ENCODE results near the gene L3MBTL1.
"Not testable (repeated sequence)": the region's sequence is repeated elsewhere in the genome, so short reads cannot be mapped to it uniquely, and the experiment has no call there.

Gene L3MBTL1

DNA sequence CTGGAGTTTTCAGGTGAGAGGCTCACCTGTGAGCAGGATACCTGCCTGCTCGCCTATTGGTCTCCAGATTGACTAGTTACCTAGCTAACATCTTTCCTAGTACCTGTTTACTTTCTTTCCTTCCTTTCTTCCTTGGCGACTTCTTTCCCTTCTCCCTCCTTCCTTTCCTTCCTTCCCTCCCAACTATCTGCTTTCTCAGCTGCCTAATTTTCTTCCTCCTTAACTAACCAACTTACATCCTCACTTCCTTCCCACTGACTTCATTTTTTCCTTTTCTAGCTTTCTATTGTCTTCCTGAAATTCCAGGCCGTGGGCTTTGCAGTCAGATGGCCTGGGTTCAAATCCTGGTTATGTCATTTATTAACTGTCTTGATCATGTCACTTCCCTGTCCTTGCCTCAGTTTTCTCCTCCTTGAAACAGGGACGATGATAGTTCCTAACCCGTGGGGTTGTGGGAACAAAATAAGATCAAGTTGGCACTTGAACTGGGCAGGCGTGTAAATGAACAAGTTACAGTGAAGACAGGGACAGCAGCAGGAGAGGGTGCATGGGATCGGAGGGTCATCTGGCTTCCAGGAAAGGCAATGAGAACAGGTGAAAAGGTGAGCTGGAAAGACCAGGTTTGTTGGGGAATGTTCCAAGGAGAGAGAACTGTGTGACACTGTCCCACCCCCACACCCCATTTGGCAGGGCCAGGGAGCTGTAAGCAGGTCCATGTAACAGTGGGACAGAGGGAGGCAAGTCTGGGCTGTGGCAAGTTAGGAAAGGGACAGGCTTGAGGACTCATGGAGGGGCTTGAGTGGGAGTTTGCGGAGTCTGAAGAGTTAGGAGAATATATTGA, 51.9 kb downstream of the L3MBTL1 start:
- no peak for DNase-seq (ENCODE audit: low spot score)

DNA sequence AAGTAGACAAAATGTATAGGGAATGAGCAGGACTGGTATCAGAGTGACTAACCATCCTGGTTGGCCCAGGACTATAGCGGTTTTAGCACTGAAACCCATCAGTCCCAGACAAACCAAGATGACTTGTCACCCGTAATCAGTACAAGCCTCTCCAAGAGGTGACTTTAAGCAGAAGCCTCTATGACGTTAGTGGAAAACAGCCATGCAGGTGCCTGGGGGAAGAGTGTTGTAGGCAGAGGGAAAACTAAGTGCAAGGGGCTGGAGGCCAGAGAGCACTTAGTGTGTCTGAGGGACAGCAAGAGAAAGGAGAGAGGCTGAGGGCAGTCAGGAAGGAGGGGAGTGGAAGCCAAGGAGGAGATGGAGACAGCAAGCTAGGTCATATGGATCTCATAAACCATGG, 53.5 kb downstream of the L3MBTL1 start:
- DNase-seq (ENCODE audit: low spot score), result no peak

DNA sequence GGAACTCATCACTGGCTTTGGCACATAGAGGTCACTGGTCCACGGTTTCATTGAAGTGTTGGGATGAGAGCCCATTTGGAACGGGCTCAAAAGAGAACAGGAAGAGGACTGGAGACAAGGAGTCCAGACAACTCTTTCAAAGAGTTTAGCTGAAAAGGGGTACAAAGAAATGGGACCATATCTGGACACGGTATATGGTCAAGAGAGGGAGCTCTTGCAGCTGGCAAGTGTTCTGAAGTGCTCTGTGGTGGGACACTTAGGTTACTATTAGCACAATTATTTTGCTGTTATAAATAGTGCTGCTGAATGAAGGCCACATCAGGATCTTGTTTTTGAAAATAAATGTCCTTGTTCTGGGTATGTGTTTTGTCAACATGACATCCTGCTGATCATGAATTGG, 55.9 kb downstream of the L3MBTL1 start:
- no peak for DNase-seq (ENCODE audit: low spot score)

DNA sequence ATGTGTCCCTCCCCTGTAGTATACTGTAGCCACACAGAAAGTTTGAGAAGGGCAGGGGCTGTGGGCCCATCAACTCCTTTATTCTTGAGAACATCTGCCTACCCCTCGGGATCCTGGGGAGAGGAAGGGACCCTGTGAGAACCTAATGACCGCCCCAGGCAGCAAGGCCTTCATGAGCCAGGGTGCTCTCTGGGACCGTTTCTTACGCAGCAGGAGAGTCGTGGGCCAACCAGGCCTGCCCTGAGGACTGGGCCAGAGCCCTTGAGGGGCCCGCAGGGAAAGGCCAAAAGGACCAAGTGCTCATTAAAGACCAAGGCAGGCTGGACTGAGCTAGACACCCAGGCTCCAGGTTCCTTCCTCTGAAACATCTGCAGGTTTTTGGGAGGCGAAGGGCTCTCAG, 56.5 kb downstream of the L3MBTL1 start:
- no peak for DNase-seq (ENCODE audit: low spot score)

DNA sequence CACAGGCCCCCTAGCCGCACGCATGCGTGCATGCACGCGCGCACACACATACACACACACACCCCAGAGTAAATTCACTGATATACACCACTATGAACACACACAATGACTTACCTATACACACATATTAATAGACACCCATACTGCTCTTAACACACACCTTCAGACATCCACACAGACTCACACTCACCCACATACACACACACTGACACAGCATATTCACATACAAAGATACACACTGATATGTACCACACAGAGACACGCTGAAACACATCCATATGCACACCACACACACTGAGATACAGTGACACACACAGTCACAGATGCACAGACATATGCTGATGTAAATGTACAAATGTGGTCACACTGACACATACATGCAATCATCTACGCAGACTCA, 57.0 kb downstream of the L3MBTL1 start:
- DNase-seq (ENCODE audit: low spot score), result no peak

DNA sequence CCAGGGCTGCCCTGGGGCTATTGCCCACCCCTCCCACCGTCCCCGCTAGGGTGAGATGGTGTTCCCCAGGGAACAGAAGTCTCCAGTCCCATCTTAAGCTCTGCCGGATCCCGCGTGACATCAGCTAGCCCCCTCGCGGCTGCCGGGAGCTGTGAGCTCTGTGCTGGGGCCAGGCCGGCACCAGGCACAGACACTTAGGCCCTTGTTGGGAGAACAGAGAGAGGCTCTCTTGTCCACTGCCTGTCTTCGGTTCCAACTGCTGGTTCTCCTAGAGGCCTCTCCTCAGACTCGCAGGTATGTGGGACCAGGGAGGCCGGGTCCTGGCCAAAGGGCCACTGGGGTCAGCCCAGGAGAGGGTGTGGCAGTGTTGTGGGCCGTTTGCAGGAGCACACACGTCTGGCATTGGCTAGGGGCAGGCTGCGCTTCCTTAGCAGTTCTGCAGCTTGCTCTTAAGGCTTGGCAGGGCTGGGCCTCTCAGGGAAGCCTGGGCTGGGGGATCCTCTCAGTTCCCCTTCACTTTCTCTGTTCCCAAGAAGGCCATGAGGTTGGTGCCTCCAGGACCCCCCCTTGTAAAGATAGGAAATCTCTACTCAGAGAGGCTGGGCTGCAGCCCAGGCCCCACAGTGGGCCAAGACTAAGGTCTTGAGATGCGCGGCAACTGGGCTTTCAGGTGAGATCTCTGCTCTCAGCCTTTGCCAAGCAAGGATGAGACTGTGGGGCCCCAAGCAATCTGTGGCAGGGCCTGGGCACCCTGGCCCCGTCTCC, 57.7 kb downstream of the L3MBTL1 start:
- no peak for DNase-seq (ENCODE audit: low spot score)

DNA sequence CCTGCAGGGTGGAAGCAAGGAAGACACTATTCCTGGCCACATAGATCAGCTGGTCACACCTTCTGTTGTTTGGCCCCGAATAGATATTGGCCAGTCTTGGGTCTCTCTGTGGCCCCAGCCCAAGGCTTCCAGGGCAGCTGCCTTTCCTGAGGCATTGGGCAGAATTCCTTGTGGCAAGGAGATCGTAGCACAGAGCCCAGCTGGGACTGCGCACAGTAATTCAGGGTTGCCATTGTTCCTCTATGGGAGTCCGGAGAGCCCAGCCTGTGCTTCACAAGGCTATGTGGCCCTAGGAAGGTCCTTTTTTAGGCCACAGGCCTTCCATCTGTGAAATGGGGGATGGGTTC, 58.2 kb downstream of the L3MBTL1 start:
- DNase-seq (ENCODE audit: low spot score), result no peak

DNA sequence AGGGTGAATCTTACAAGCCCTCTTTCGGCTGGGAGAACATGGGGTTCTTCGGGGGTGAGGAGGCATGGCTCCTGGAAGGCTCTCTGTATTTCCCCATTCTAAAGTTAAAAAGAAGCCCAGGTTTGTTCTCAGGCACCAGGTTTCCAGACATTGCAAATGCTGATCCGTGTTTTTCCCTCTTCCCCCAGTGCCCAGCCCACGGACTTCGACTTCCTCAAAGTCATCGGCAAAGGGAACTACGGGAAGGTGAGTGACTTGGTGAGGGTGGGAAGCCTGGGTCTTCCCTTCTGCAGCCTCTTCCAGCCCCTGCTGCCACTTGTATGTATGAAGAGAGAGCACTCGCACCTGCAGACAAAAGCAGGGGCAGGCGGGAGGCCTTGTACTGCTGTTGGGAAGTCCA, 60.0 kb downstream of the L3MBTL1 start:
- DNase-seq (ENCODE audit: low spot score), result no peak

DNA sequence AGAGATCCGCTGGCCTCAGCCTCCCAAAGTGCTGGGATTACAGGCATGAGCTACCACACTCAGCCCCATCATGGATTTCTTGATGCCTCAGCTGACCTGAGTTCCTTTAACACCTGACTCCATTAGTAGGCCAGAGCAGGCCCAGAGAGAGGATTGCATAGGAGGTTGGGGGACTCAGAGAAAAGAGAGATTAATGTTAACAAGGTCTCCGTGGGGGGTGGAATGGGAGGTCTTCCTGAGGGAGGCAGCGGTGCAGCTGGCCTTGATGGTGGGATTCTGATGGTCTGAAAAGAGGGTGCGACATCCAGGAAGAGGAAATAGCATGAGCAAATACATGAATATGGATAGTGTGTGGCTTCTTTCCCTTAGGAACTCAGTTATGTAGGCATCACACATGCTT, 61.2 kb downstream of the L3MBTL1 start:
- no peak for DNase-seq (ENCODE audit: low spot score)

DNA sequence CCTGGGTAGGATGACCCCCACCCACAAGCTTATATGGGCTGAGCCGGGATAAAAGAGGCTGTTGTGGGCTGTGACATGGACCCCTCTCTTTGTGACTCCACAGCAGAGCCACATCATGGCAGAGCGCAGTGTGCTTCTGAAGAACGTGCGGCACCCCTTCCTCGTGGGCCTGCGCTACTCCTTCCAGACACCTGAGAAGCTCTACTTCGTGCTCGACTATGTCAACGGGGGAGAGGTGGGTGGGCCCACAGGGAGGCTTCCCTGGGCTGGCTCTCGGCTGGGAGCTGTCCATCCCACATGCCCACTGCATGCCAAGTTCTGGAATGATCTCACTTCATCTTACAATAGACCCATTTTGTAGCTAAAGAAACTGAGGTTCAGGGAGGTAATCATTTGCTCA, 61.8 kb downstream of the L3MBTL1 start:
- no peak for DNase-seq (ENCODE audit: low spot score)

DNA sequence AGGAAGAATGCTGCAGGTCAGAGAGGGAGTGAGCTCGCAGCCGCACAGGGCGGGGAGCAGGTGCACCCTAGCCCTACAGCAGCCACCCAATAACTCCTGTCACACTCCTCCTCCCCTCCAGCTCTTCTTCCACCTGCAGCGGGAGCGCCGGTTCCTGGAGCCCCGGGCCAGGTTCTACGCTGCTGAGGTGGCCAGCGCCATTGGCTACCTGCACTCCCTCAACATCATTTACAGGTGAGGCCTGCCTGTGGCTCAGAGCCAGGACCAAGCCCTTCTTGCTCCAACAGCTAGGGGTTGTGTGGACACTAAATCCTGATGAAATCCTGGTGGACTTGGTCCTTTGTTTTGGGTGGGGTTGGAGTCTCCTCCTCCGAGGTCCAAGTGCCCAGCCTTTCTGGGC, 63.0 kb downstream of the L3MBTL1 start:
- no peak for DNase-seq (ENCODE audit: low spot score)

DNA sequence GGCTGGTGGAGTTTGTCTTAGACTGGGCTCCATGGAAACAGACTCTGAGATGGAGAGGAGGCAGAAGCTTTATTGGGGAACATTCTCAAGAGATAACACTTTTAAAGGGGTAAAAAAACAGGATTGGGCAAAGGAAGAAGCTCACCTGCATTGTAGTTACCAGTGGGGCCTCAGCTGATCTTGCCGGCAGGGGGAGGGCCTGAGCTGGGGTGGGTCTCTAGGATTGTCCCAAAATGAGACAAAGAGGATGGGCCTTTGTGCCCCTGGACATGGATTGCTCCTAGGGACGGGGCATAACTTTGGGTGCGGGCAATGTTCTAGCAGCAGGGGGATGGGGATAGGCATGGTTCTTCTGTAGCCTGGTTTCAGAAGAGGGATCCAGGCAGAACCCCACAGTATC, 63.8 kb downstream of the L3MBTL1 start:
- no peak for DNase-seq (ENCODE audit: low spot score)

DNA sequence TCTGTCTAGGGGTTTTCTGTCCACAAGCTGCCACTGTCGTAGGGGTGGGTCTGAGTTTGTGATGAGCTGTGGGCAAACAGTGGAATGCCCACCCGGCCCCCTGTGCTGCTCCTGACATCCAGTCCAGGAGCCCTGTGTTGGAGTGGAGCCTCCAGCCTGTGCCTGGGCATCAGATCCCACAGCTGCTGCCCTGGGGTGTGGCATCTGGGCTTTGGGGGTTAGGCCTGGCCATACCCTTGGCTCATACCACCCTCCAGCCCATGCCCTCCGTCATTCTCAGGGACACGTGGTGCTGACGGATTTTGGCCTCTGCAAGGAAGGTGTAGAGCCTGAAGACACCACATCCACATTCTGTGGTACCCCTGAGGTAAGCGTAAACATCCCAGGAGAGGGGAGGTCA, 64.3 kb downstream of the L3MBTL1 start:
- no peak for DNase-seq (ENCODE audit: low spot score)

DNA sequence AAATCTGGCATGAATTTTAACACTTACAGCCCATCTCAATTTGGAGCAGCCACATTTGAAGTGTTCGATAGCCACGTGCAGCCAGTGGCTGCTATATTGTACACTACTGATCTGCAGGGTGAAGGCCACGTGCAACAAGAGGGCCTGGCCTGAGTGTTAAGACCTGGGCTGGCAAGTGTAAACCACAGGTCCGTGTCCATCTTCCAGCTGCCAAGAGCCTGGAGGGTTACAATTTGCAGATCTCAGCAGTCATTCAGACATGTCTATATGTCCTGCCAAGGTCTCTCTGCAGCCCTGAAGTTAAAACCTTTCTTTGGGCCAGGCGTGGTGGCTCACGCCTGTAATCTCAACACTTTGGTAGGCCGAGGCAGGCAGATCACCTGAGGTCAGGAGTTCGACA, 65.4 kb downstream of the L3MBTL1 start:
- no peak for DNase-seq (ENCODE audit: low spot score)

DNA sequence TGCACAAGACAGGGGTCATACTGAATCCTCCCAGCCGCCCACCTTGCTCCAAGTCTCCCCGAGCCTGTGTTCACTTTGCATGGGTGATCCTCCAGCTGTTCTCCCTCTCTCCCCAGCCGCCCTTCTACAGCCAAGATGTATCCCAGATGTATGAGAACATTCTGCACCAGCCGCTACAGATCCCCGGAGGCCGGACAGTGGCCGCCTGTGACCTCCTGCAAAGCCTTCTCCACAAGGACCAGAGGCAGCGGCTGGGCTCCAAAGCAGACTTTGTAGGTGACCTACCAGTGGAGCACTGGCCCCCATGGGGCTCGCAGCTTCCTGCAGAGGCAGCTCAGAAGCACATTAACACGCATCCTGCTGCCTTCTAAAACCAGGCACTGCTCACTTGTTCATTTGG, 68.6 kb downstream of the L3MBTL1 start:
- DNase-seq (ENCODE audit: low spot score), result no peak

DNA sequence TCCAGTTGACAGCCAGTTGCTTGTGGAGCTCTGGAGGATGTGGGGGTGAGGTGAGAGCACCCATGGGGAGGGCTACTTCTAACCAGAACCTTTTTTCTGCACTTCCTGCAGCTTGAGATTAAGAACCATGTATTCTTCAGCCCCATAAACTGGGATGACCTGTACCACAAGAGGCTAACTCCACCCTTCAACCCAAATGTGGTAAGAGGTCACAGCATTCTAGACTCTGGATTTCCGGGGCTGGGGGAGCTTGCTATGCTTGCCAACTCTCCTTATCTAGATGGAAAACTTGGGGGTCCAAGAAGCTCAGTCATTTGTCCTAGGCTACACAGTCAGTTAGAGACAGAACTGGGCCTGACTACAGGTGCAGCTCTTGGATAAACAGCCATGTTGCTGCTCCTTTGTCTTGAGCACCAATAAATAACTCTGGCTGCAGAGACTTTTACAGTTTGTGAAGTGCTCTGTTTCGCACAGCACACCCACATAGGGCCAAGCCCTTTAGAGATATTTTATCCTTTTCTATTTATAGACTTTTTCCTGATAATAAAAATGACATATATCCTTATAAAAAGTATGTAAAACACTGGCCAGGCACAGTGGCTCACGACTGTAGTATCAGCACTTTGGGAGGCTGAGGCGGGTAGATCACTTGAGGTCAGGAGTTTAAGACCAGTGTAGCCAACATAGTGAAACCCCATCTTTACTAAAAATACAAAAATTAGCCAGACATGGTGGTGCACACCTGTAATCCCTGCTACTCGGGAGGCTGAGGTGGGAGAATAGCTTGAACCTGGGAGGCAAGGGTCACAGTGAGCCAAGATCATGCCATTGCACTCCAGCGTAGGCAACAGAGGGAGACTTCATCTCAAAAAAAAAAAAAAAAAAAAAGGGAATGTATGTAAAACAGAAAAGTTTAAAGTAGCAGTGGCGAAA, 72.6 kb downstream of the L3MBTL1 start:
- DNase-seq (ENCODE audit: low spot score), result no peak

DNA sequence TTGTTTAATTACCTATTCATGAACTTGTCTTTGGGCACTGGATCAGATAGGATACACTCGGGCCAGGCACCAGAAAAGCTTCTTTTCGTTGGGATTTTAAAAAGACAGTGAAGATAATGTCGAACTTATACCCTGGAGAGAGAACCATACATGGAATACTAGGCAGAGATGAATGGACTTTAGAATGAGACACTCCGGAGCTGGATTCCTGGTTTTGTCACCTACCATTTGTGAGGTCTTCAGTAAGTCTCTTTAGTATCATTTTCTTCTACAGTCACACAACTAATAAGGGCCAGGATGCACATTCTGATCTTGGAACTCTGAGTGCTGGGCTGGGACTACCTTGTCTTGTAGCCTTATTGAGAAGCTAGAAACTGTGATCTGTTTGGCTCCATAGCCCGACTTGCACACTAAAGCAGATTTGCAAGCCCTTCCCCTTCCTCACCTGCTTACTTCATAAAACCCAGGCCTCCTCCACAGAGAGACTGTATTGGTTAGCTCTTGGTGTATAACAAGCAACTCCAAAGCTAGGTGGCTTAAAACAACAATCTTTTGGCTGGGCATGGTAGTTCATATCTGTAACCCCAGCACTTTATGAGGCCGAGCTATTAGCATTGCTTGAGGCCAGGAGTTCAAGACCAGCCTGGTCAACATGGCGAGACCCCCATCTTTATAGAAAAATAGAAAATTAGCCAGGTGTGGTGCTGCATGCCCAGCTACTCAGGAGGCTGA, 75.8 kb downstream of the L3MBTL1 start:
- no peak for DNase-seq (ENCODE audit: low spot score)

DNA sequence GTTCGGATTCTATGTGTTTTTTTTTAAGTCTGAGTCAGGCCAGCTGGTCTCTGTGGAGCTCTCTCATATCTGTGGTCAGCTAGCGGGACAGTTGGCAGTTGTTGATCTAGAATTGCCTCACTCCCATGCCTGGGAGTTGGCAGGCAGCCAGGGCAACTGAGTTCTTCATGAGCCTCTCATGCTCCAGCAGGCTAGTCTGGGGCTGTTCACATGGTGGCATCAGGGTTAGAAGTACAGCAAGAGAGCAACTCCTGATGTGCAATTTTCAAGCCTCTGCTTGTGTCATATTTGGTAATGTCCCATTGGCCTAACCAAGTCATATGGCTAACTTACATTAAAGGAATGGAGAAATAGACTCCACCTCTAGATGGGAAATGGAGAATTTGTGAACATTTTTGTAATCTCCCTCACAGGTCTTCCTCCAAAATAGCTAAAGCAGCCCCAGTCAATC, 76.5 kb downstream of the L3MBTL1 start:
- no peak for DNase-seq (ENCODE audit: low spot score)

DNA sequence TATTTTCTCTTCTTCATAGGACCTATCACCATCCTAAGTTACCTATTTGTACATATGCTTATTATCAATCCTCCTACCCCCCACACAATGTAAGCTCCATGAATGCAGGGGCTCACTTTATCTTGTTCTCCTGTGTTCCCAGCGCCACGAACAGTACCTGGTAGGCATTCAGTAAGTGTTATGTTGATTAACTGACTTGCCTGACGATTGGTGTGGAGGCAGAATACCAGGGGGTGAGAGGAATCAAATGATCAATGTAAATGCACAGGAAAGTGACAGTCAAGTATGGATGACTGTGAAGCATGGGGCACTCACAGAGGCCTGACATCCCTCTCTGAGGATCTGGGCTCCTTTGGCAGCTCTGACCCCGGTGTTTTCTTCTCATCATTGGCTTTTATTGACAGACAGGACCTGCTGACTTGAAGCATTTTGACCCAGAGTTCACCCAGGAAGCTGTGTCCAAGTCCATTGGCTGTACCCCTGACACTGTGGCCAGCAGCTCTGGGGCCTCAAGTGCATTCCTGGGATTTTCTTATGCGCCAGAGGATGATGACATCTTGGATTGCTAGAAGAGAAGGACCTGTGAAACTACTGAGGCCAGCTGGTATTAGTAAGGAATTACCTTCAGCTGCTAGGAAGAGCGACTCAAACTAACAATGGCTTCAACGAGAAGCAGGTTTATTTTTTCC, 77.1 kb downstream of the L3MBTL1 start:
- DNase-seq (ENCODE audit: low spot score), result no peak

DNA sequence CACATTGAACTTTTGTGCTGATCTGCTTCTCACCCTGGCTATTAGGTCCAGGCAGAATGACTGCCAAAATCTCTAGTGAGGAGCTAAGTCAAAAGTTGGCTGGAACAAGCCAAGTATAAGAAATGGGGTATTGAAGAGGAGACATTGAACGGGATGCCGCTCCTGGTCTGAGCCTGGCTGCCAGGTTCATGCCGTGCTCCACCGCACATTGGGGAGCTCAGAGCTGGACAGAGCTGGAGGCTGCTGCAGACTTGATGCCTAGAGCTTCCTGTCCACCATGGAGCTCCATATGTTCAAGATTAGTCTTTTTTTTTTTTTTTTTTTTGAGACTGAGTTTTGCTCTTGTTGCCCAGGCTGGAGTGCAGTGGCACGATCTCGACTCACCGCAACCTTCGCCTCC, 79.1 kb downstream of the L3MBTL1 start:
- no peak for DNase-seq (ENCODE audit: low spot score)

DNA sequence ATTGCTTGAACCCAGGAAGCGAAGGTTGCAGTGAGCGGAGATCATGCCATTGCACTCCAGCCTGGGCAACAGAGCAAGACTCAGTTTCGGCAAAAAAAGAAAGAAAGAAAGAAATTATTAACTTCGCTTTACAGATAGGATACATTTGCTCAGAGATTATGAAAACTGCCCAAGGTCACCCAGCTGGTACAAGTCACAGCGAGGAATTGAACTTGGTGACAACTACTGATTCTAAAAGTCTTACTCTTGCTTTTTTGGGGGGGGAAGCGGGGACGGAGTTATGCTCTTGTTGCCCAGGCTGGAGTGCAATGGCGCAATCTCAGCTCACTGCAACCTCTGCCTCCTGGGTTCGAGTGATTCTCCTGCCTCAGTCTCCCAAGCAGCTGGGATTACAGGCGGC, 81.0 kb downstream of the L3MBTL1 start:
- DNase-seq (ENCODE audit: low spot score), result not testable (repeated sequence)
